Measurements from ENCODE around the gene VPS26C. TPM values are rescaled to one million over a fixed set of nuclear protein-coding genes. Genes with fewer than 3 reads are reported as not detected.

The VPS26C gene
- total and polyA plus RNA-seq, 2 of the 8 experiments (the other 6 are each of a cell fraction or from before 2014, with no cell fraction given) = 43.5 to 71.6 TPM

- no peak for TF ChIP-seq SIN3A (conservative IDR thresholded peaks at IDR 0.05 in 1 of 2, IDR thresholded peaks at IDR 0.05 in 1 of 2; ENCODE audit: low read depth in 1 of 2, low read length in 2 of 2)
- TF ChIP-seq POU5F1 (IDR thresholded peaks at IDR 0.05; ENCODE audit: low read depth, low read length) = no peak
- TF ChIP-seq KDM1A (IDR thresholded peaks at IDR 0.05; ENCODE audit: borderline replicate concordance, low read length) = no peak
These were observed 86.1 kb downstream of the VPS26C start (continued) for GRCh38 chr21:37181059-37181458.
